Karpas-422 (cell line): ENCODE data around the gene PTCH2. TPM values are rescaled to one million over a fixed set of nuclear protein-coding genes. Genes with fewer than 3 reads are reported as not detected.

Experiments used
- DNase-seq: peaks from one replicate; pipeline ENCODE4 v3.0.0-alpha.2; 2015
- H2AFZ ChIP-seq: fragments of 200-600 bp; sonication (generic); 2 replicates; pipeline ENCODE4 v1.6.1; 2014; ENCODE audit warnings: antibody characterized with exemption, low read length, mixed read lengths
- H3K27ac ChIP-seq: fragments of 200-600 bp; sonication (generic); 2 replicates; pipeline ENCODE4 v1.5.1; 2014; ENCODE audit warnings: mild to moderate bottlenecking, low read length, moderate library complexity
- H3K27me3 ChIP-seq: fragments of 200-600 bp; sonication (generic); 2 replicates; pipeline ENCODE4 v1.6.1; 2014; ENCODE audit warnings: low read length, mixed read lengths
- H3K36me3 ChIP-seq: fragments of 200-600 bp; sonication (generic); 2 replicates; pipeline ENCODE4 v1.6.1; 2014; ENCODE audit warnings: low read length, mixed read lengths; ENCODE audit not compliant: insufficient read depth
- H3K4me1 ChIP-seq: fragments of 200-600 bp; sonication (generic); 2 replicates; pipeline ENCODE4 v1.6.1; 2014; ENCODE audit warnings: mild to moderate bottlenecking, low read length, mixed read lengths
- H3K4me2 ChIP-seq: fragments of 200-600 bp; sonication (generic); 2 replicates; pipeline ENCODE4 v1.6.1; 2014; ENCODE audit warnings: low read length, low read depth, mild to moderate bottlenecking; ENCODE audit not compliant: poor library complexity, severe bottlenecking
- H3K4me3 ChIP-seq: fragments of 200-600 bp; sonication (generic); 2 replicates; pipeline ENCODE4 v1.5.1; 2014; ENCODE audit warnings: mild to moderate bottlenecking, antibody characterized with exemption, low read length, mixed read lengths
- H3K79me2 ChIP-seq: fragments of 200-600 bp; sonication (generic); 2 replicates; pipeline ENCODE4 v1.6.1; 2014; ENCODE audit warnings: mild to moderate bottlenecking, low read length, mixed read lengths
- H3K9ac ChIP-seq: fragments of 200-600 bp; sonication (generic); 2 replicates; pipeline ENCODE4 v1.6.0; 2014; ENCODE audit warnings: low read length
- H3K9me2 ChIP-seq: fragments of 200-600 bp; sonication (generic), shearing (Covaris generic); replicated peaks from 2 replicates; pipeline ENCODE4 v1.6.0; 2014; ENCODE audit warnings: mild to moderate bottlenecking, low read length, moderate library complexity; ENCODE audit not compliant: insufficient read depth
- H3K9me3 ChIP-seq: fragments of 300-700, 200-600 bp; sonication (generic); 2 replicates; pipeline ENCODE4 v1.6.1; 2014; ENCODE audit warnings: low read length, mixed read lengths
- H4K20me1 ChIP-seq: fragments of 200-600 bp; sonication (generic); 2 replicates; pipeline ENCODE4 v1.6.1; 2014; ENCODE audit warnings: mild to moderate bottlenecking, antibody characterized with exemption, low read length, low read depth; ENCODE audit not compliant: insufficient read depth
- total RNA-seq: library from RNA; depleted of rRNA; stranded (reverse); fragments of >200 nt; shearing (Covaris generic); gene quantifications from 2 replicates; pipeline ENCODE4 v1.2.3, GENCODE V29; 2014; ENCODE audit warnings: low replicate concordance; rRNA removed

PTCH2 gene, protein sequence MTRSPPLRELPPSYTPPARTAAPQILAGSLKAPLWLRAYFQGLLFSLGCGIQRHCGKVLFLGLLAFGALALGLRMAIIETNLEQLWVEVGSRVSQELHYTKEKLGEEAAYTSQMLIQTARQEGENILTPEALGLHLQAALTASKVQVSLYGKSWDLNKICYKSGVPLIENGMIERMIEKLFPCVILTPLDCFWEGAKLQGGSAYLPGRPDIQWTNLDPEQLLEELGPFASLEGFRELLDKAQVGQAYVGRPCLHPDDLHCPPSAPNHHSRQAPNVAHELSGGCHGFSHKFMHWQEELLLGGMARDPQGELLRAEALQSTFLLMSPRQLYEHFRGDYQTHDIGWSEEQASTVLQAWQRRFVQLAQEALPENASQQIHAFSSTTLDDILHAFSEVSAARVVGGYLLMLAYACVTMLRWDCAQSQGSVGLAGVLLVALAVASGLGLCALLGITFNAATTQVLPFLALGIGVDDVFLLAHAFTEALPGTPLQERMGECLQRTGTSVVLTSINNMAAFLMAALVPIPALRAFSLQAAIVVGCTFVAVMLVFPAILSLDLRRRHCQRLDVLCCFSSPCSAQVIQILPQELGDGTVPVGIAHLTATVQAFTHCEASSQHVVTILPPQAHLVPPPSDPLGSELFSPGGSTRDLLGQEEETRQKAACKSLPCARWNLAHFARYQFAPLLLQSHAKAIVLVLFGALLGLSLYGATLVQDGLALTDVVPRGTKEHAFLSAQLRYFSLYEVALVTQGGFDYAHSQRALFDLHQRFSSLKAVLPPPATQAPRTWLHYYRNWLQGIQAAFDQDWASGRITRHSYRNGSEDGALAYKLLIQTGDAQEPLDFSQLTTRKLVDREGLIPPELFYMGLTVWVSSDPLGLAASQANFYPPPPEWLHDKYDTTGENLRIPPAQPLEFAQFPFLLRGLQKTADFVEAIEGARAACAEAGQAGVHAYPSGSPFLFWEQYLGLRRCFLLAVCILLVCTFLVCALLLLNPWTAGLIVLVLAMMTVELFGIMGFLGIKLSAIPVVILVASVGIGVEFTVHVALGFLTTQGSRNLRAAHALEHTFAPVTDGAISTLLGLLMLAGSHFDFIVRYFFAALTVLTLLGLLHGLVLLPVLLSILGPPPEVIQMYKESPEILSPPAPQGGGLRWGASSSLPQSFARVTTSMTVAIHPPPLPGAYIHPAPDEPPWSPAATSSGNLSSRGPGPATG
- total RNA-seq = 0.04 and 0.43 TPM in 2 replicates

DNA sequence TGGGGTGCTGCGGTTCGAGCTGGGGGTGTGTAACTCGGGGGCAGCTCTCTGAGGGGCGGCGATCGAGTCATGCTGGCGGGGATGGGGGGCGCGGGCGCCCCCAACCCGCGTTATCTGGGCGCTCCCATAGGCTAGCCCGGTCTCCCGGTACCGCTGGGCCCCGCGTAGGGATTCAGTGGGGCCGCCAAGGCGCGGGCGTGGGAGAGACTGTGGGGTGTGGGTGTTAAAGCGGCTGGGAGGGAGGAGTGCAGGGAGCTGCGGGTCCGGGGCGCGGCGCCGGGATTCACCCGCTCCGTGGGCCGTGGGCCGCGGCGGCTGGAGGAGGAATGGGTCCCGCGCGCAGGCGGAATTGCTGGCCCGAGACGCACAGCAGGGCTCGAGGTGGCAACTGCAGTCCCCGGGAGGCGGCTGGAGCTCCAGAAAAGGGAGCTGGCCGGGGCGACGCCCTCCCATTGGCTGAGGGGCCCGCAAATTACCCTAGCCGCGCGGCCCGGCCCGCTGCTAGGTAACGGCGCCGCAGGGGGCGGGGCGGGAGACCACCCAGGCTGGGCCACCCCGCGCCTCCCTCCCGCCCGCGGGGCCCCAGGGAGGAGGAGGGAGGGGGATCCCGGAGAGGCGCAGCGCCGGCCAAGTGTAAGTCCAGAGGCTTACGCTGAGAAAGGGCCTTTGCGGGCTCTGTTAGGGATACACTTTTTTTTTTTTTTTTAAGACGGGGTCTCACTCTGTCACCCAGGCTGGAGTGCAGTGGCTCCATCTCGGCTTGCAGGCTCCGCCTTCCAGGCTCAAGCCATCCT lies at the start of gene PTCH2:
Gene PTCH2, minus strand, starts transcription at position 392 of the 794 bp plus-strand sequence. Its CDS starts 321 bp downstream, at position 71.
- H3K4me3 ChIP-seq = no peak within 1 kb of the TSS
- H3K9me3 ChIP-seq = no peaks in the 10 kb centered on the region
- DNase-seq = no peak
- no peak within 1 kb of the TSS for H3K4me2 ChIP-seq
- H3K27me3 ChIP-seq = no peaks in the 10 kb centered on the region
- H3K9ac ChIP-seq = no peak within 1 kb of the TSS
- no peak within 1 kb of the TSS for H3K27ac ChIP-seq
- H4K20me1 ChIP-seq = no peaks in the 10 kb centered on the region
- H3K36me3 ChIP-seq = no peaks in the 10 kb centered on the region
- H3K9me2 ChIP-seq = no peaks in the 10 kb centered on the region
- no peaks in the 10 kb centered on the region for H3K4me1 ChIP-seq
- H3K79me2 ChIP-seq = no peaks in the 10 kb centered on the region
- no peak within 1 kb of the TSS for H2AFZ ChIP-seq

DNA sequence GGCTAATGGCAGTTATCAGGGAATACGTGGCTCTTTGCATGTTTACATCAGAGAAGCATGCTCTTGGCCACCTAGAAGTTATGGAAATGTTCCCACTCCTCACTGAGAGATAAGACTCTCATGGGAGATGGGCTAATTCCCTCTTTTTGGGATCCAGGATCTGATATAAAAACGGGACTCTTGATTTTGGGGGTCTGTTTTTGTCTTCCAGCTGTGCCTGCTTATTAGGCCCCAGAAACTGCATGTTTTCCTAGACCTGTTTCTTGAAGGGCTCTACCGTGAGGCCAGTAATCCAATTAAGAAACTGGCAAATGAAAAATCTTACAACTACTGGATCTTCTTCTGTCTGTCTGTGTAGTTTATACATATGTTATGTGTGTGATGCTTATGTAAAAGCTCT lies 47.0 kb upstream of the PTCH2 start:
- Histone ChIP-seq H3K4me2 (no peak overlapping the region), H3K27me3 (no peaks in the 10 kb centered on the region), H3K9me2 (no peaks in the 10 kb centered on the region), H3K9me3 (no peaks in the 10 kb centered on the region; the same call in 1 of the 2 replicates), H3K4me1 (no peaks in the 10 kb centered on the region), H3K4me3 (no peak overlapping the region), H4K20me1 (no peaks in the 10 kb centered on the region), H3K9ac (no peak overlapping the region), H3K79me2 (no peaks in the 10 kb centered on the region), H2AFZ (no peak overlapping the region), H3K36me3 (peaks cover 22% of the 10 kb centered on the region; the same call in 1 of the 2 replicates), H3K27ac (no peak overlapping the region)
- DNase-seq = peak; percentile 46

GRCh38 chr1:44885406-44885805 lies 42.4 kb upstream of the PTCH2 start:
- Histone ChIP-seq H3K27ac (no peak overlapping the region), H3K36me3 (peaks cover 22% of the 10 kb centered on the region), H3K4me3 (no peak overlapping the region), H3K9me2 (no peaks in the 10 kb centered on the region), H3K4me1 (no peaks in the 10 kb centered on the region), H3K9me3 (no peaks in the 10 kb centered on the region; the same call in 1 of the 2 replicates), H2AFZ (no peak overlapping the region), H3K9ac (no peak overlapping the region), H3K79me2 (no peaks in the 10 kb centered on the region), H4K20me1 (no peaks in the 10 kb centered on the region), H3K27me3 (no peaks in the 10 kb centered on the region), H3K4me2 (no peak overlapping the region)
- DNase-seq = no peak

DNA sequence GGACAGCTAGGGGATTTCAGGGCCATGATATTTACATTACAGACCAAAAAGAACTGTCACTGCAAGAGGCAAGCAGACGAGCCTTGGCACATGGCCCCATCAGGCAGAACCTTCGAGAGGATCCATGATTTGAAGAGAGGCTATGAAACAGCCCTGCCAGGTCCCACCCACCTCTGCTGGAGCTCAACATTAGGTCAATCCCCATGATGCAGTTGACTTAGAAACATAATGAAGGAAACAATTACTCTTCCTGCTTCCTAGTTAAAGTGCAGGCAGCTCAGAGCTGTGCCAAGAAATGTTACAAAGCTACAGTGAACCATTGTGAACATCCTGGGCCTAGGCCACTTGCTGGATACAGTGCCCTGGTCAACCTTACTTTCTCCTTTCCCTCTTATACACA lies 41.7 kb upstream of the PTCH2 start:
- H3K4me2 ChIP-seq = no peak overlapping the region
- no peaks in the 10 kb centered on the region for H3K9me2 ChIP-seq
- H3K27ac ChIP-seq = no peak overlapping the region
- H4K20me1 ChIP-seq = no peaks in the 10 kb centered on the region
- no peaks in the 10 kb centered on the region for H3K4me1 ChIP-seq
- no peaks in the 10 kb centered on the region for H3K79me2 ChIP-seq
- peaks cover 22% of the 10 kb centered on the region for H3K36me3 ChIP-seq
- no peak overlapping the region for H2AFZ ChIP-seq
- H3K9ac ChIP-seq = no peak overlapping the region
- no peaks in the 10 kb centered on the region; the same call in 1 of the 2 replicates for H3K9me3 ChIP-seq
- no peaks in the 10 kb centered on the region for H3K27me3 ChIP-seq
- DNase-seq = no peak
- H3K4me3 ChIP-seq = no peak overlapping the region

DNA sequence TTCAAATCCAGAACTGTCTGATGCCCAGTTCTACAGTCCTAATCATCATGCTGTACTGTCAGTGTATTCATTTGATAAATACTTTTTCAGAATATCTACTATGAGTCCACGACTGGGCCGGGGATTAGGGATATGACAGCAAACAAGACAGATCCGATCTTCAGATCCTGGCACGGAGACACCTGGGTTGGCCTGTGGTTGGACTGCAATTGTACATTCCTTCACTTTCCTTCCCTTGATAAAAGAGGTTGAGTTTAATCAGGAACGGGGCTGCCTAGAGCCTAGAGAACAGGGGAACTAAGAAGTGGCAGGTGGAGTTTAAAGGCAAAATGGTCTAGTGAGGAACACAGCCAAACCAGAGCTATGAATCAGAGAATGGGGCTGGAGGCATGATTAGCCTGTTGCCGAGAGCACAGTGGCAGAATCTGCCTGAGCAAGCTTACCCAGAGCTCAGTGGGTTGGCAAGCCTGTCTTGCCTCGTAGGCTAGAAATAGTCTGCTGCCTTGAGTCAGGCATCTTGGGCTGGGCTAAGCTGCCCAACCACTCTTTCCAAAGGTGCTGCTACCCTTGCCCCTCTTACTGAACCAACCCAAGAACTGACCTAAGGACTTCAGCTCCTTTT lies 38.1 kb upstream of the PTCH2 start:
- H3K36me3 ChIP-seq = peaks cover 16% of the 10 kb centered on the region
- H2AFZ ChIP-seq = no peak overlapping the region
- no peak overlapping the region for H3K4me2 ChIP-seq
- H3K79me2 ChIP-seq = no peaks in the 10 kb centered on the region
- no peak overlapping the region for H3K27ac ChIP-seq
- no peaks in the 10 kb centered on the region for H3K4me1 ChIP-seq
- DNase-seq = no peak
- H3K4me3 ChIP-seq = no peak overlapping the region
- H3K9ac ChIP-seq = no peak overlapping the region
- H3K9me2 ChIP-seq = no peaks in the 10 kb centered on the region
- no peaks in the 10 kb centered on the region for H4K20me1 ChIP-seq
- H3K9me3 ChIP-seq = no peaks in the 10 kb centered on the region
- no peaks in the 10 kb centered on the region for H3K27me3 ChIP-seq

DNA sequence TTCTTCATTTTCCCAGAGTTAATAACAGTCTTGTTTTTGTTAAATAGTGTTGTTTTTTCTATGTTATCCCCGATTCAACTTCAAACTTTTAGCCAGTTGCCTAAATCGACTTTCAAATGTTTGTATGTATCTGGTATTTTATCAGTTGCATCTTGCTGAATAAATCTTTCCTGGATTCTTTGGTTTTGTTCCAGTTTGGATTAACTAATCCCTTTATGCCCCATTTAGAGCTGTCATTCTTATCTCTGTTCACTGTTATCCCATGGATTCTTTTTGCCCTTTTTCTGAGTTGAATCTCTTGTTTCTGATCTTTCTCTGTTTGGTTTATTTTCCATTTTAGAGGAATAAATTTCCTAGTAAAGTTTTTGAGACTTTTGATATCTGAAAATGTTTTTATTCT lies 31.1 kb upstream of the PTCH2 start:
- H2AFZ ChIP-seq = no peak overlapping the region
- no peak overlapping the region for H3K4me2 ChIP-seq
- H3K9me2 ChIP-seq = no peaks in the 10 kb centered on the region
- peaks cover 19% of the 10 kb centered on the region; the same call in 1 of the 2 replicates for H3K36me3 ChIP-seq
- H3K27ac ChIP-seq = no peak overlapping the region
- H3K79me2 ChIP-seq = no peaks in the 10 kb centered on the region
- no peaks in the 10 kb centered on the region for H3K9me3 ChIP-seq
- H3K9ac ChIP-seq = no peak overlapping the region
- no peaks in the 10 kb centered on the region for H4K20me1 ChIP-seq
- DNase-seq = no peak
- no peaks in the 10 kb centered on the region for H3K4me1 ChIP-seq
- H3K4me3 ChIP-seq = no peak overlapping the region
- H3K27me3 ChIP-seq = no peaks in the 10 kb centered on the region

DNA sequence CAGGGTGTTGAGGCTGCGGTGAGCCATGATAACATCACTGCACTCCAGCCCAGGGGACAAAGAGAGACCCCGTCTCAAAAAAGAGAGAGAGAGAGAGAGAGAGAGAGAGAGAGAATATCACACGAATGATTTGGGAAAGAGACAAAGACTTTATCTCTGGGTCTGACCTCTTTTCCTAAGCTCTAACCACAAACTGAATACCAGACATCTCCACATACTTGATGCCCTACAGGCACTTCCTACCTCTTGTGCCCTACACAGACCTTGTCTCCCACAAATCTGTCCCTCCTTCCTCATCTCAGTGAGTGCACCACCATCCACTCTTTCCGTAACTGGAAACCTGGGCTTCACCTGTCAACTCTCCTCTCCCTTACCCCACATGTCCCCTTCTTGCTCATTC lies 27.0 kb upstream of the PTCH2 start:
- no peaks in the 10 kb centered on the region for H3K4me1 ChIP-seq
- no peak overlapping the region for H3K4me2 ChIP-seq
- H3K9me3 ChIP-seq = no peaks in the 10 kb centered on the region
- no peak overlapping the region for H3K9ac ChIP-seq
- no peaks in the 10 kb centered on the region for H4K20me1 ChIP-seq
- no peak overlapping the region for H3K4me3 ChIP-seq
- H2AFZ ChIP-seq = no peak overlapping the region
- no peaks in the 10 kb centered on the region for H3K9me2 ChIP-seq
- peaks cover 19% of the 10 kb centered on the region; the same call in 1 of the 2 replicates for H3K36me3 ChIP-seq
- no peak overlapping the region for H3K27ac ChIP-seq
- DNase-seq = no peak
- no peaks in the 10 kb centered on the region for H3K27me3 ChIP-seq
- no peaks in the 10 kb centered on the region for H3K79me2 ChIP-seq
